Glomerular visceral epithelial cell (primary cell): Measurements from ENCODE around the gene ZNF813.
"Not testable (repeated sequence)": the region's sequence is repeated elsewhere in the genome, so short reads cannot be mapped to it uniquely, and the experiment has no call there.

ENCODE experiments used
- DNase-seq: peaks from one replicate; pipeline ENCODE4 v3.0.0-alpha.2; 2016; ENCODE audit errors: extremely low spot score

Gene ZNF813

GRCh38 chr19:53483751-53484150 is 16.2 kb downstream of the ZNF813 start:
- not testable (repeated sequence) for DNase-seq

- DNase-seq, result no peak
Measured at GRCh38 chr19:53485046-53486004, 17.8 kb downstream of the ZNF813 start.

- DNase-seq, result no peak
Measured at GRCh38 chr19:53492153-53492552, 24.6 kb downstream of the ZNF813 start.

GRCh38 chr19:53497311-53498023 is 29.9 kb downstream of the ZNF813 start:
- DNase-seq, result not testable (repeated sequence)

GRCh38 chr19:53498024-53498395 is 30.5 kb downstream of the ZNF813 start:
- DNase-seq, result not testable (repeated sequence)

- not testable (repeated sequence) for DNase-seq
Measured at GRCh38 chr19:53503151-53503550, 35.6 kb downstream of the ZNF813 start.

- not testable (repeated sequence) for DNase-seq
Measured at GRCh38 chr19:53503671-53504364, 36.3 kb downstream of the ZNF813 start.

- not testable (repeated sequence) for DNase-seq
Measured at GRCh38 chr19:53504365-53504703, 36.8 kb downstream of the ZNF813 start.

- DNase-seq, result no peak
Measured at GRCh38 chr19:53504885-53505284, 37.4 kb downstream of the ZNF813 start.

GRCh38 chr19:53506728-53507127 is 39.2 kb downstream of the ZNF813 start:
- no peak for DNase-seq

GRCh38 chr19:53507523-53508442 is 40.2 kb downstream of the ZNF813 start:
- no peak for DNase-seq

GRCh38 chr19:53509443-53509842 is 41.9 kb downstream of the ZNF813 start:
- no peak for DNase-seq

- no peak for DNase-seq
Measured at GRCh38 chr19:53509845-53510244, 42.3 kb downstream of the ZNF813 start.

- no peak for DNase-seq
Measured at GRCh38 chr19:53511357-53511756, 43.8 kb downstream of the ZNF813 start.

GRCh38 chr19:53511933-53512374 is 44.4 kb downstream of the ZNF813 start:
- DNase-seq, result peak; percentile 11

- not testable (repeated sequence) for DNase-seq
Measured at GRCh38 chr19:53515047-53515446, 47.5 kb downstream of the ZNF813 start.

GRCh38 chr19:53517114-53517741 is 49.7 kb downstream of the ZNF813 start:
- no peak for DNase-seq

GRCh38 chr19:53518121-53518520 is 50.6 kb downstream of the ZNF813 start:
- DNase-seq, result no peak

GRCh38 chr19:53518716-53519115 is 51.2 kb downstream of the ZNF813 start:
- no peak for DNase-seq

GRCh38 chr19:53519446-53519845 is 51.9 kb downstream of the ZNF813 start:
- DNase-seq, result no peak

GRCh38 chr19:53520163-53520546 is 52.6 kb downstream of the ZNF813 start:
- no peak for DNase-seq
